ENCODE data around the gene ZNF785.

DNA sequence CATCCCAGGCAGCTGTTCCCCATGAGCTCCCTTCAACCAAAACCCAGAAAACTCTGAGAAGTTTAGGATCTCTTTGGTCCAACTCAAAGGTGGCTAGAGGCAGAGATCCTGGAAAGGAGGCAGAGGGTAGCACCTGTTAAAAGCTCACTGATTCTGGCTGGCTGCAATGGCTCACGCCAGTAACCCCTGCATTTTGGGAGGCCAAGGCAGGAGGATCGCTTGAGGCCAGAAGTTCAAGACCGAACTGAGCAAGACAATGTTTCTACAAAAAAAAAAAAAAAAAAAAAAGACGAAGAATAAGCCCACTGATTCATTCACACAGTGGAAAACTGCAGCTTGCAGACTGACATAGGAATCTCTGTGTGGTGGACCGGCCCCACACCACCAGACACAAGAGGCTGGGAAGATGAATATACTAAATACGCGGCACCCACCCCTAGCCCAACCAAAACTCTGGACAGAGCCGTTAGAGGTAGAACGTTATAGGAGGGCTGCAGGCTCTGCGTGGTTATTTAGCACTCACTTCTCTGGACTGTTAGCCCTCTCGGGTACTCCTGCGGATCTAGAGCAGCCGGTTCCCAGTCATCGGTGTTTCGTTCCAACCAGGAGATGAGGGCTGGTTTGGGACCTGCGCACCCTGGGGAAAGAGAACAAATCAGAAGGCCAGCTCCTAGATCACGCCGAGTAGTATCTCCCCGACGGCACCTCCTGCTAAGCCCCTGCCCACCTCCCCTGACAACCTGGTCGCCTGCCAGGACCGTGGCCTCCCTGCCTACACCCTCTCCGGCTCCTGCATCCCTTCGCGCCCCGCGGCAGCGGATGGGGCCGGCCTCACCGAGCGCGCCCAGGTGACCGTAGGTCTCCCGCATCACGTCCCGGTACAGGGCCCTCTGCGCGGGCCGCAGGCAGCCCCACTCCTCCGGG lies 23.8 kb upstream of the ZNF785 start:
- TF ChIP-seq, protein P1, sequence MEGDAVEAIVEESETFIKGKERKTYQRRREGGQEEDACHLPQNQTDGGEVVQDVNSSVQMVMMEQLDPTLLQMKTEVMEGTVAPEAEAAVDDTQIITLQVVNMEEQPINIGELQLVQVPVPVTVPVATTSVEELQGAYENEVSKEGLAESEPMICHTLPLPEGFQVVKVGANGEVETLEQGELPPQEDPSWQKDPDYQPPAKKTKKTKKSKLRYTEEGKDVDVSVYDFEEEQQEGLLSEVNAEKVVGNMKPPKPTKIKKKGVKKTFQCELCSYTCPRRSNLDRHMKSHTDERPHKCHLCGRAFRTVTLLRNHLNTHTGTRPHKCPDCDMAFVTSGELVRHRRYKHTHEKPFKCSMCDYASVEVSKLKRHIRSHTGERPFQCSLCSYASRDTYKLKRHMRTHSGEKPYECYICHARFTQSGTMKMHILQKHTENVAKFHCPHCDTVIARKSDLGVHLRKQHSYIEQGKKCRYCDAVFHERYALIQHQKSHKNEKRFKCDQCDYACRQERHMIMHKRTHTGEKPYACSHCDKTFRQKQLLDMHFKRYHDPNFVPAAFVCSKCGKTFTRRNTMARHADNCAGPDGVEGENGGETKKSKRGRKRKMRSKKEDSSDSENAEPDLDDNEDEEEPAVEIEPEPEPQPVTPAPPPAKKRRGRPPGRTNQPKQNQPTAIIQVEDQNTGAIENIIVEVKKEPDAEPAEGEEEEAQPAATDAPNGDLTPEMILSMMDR (IDR thresholded peaks at IDR 0.05; ENCODE audit: insufficient read depth, low read depth, low read length): no peak
- TF ChIP-seq EZH2 (IDR thresholded peaks at IDR 0.05; ENCODE audit: insufficient read depth, low read length): no peak

Measured in astrocyte (in vitro differentiated cells and primary cell).